Activated naive CD4-positive, alpha-beta T cell treated with Interleukin-2 at 50 U/mL for 16 hours (primary cell): Measurements from ENCODE around the gene CORO6.

Experiments
- DNase-seq: peaks from one replicate; pipeline ENCODE4 v3.0.0-alpha.2; 2020

CORO6 gene

GRCh38 chr17:29612094-29612403 lies 10.7 kb downstream of the CORO6 start:
- DNase-seq: no peak

GRCh38 chr17:29611351-29612093 lies 11.2 kb downstream of the CORO6 start:
- DNase-seq: no peak

GRCh38 chr17:29610395-29610794 lies 12.3 kb downstream of the CORO6 start:
- no peak for DNase-seq

GRCh38 chr17:29608986-29609385 lies 13.7 kb downstream of the CORO6 start:
- no peak for DNase-seq

GRCh38 chr17:29607557-29608195 lies 15.0 kb downstream of the CORO6 start:
- no peak for DNase-seq

GRCh38 chr17:29603109-29603674 lies 19.5 kb downstream of the CORO6 start:
- DNase-seq: no peak

- DNase-seq: no peak
Measured at GRCh38 chr17:29597361-29598172, 25.1 kb downstream of the CORO6 start.

GRCh38 chr17:29596811-29597210 lies 25.9 kb downstream of the CORO6 start:
- no peak for DNase-seq

- no peak for DNase-seq
Measured at GRCh38 chr17:29595943-29596774, 26.6 kb downstream of the CORO6 start.

- no peak for DNase-seq
Measured at GRCh38 chr17:29595107-29595942, 27.4 kb downstream of the CORO6 start.

- no peak for DNase-seq
Measured at GRCh38 chr17:29594519-29595090, 28.1 kb downstream of the CORO6 start.

GRCh38 chr17:29593591-29594518 lies 28.9 kb downstream of the CORO6 start:
- peak; percentile 43 for DNase-seq

- DNase-seq: peak; percentile 45
Measured at GRCh38 chr17:29592850-29593551, 29.7 kb downstream of the CORO6 start, which contains the start of gene ANKRD13B. TSS of gene ANKRD13B (plus strand) at chr17:29593132. CDS start at chr17:29593622, 490 bp downstream.

- DNase-seq: peak; percentile 84
Measured at GRCh38 chr17:29591737-29592608, 30.7 kb downstream of the CORO6 start.

GRCh38 chr17:29591146-29591736 lies 31.5 kb downstream of the CORO6 start:
- peak; percentile 39 for DNase-seq

GRCh38 chr17:29590411-29591145 lies 32.1 kb downstream of the CORO6 start:
- no peak for DNase-seq
